HEK293T (cell line): ENCODE data around the gene BLVRB.
A peak's percentile ranks its signal among the peaks of the same experiment; 100 is the strongest.
"Not testable (repeated sequence)": the region's sequence is repeated elsewhere in the genome, so short reads cannot be mapped to it uniquely, and the experiment has no call there.

Experiments
- CTCF ChIA-PET: fragments of 350-600 bp; formaldehyde crosslinking; extraction: SDS; loops from one replicate; lab custom pipeline; 2021; ENCODE audit warnings: antibody characterized with exemption, inconsistent platforms; lab: Yijun Ruan, JAX
- POLR2A ChIA-PET: fragments of 350-600 bp; formaldehyde crosslinking; extraction: SDS; loops from one replicate; lab custom pipeline; 2020; ENCODE audit warnings: antibody characterized with exemption, inconsistent platforms; lab: Yijun Ruan, JAX
- DNase-seq: peaks from one replicate; pipeline ENCODE4 v3.0.0; 2012; ENCODE audit warnings: mixed read lengths; ENCODE audit errors: extremely low spot score
- ARNT ChIP-seq: fragments of 450-650 bp; IDR thresholded peaks from 2 replicates; pipeline ENCODE4 v1.6.1; 2017; ENCODE audit warnings: mild to moderate bottlenecking
- BHLHE40 ChIP-seq: fragments of 450-650 bp; IDR thresholded peaks from 2 replicates; pipeline ENCODE4 v1.6.1; 2016; ENCODE audit warnings: mild to moderate bottlenecking, moderate library complexity, borderline replicate concordance
- CTBP1 ChIP-seq: fragments of 450-650 bp; IDR thresholded peaks from 2 replicates; pipeline ENCODE4 v1.6.1; 2016; ENCODE audit warnings: borderline replicate concordance
- ELF4 ChIP-seq: fragments of 450-650 bp; IDR thresholded peaks from 2 replicates; pipeline ENCODE4 v1.6.1; 2017; ENCODE audit warnings: antibody characterized with exemption
- FOXA1 ChIP-seq: fragments of 450-650 bp; IDR thresholded peaks from 2 replicates; pipeline ENCODE4 v1.6.1; 2016; ENCODE audit warnings: mild to moderate bottlenecking
- FOXK2 ChIP-seq: fragments of 450-650 bp; IDR thresholded peaks from 2 replicates; pipeline ENCODE4 v1.6.1; 2016; ENCODE audit warnings: mild to moderate bottlenecking
- FOXM1 ChIP-seq: fragments of 450-650 bp; IDR thresholded peaks from 2 replicates; pipeline ENCODE4 v1.6.1; 2017; ENCODE audit warnings: mild to moderate bottlenecking, borderline replicate concordance
- HDGF ChIP-seq: fragments of 450-650 bp; IDR thresholded peaks from 2 replicates; pipeline ENCODE4 v1.6.1; 2017; ENCODE audit warnings: antibody characterized with exemption, borderline replicate concordance
- L3MBTL2 ChIP-seq: fragments of 450-650 bp; conservative IDR thresholded peaks from 2 replicates; pipeline ENCODE4 v1.6.1; 2016; ENCODE audit warnings: mild to moderate bottlenecking
- LEF1 ChIP-seq: fragments of 450-650 bp; IDR thresholded peaks from 2 replicates; pipeline ENCODE4 v1.6.1; 2017; ENCODE audit warnings: mild to moderate bottlenecking, borderline replicate concordance
- NFRKB ChIP-seq: fragments of 450-650 bp; IDR thresholded peaks from 2 replicates; pipeline ENCODE4 v1.6.1; 2016; ENCODE audit warnings: mild to moderate bottlenecking, moderate library complexity
- SP1 ChIP-seq: fragments of 450-650 bp; IDR thresholded peaks from 2 replicates; pipeline ENCODE4 v1.6.1; 2017
- SUZ12 ChIP-seq: fragments of 450-650 bp; IDR thresholded peaks from 2 replicates; pipeline ENCODE4 v1.6.1; 2016; ENCODE audit warnings: mild to moderate bottlenecking
- TARDBP ChIP-seq: fragments of 450-650 bp; IDR thresholded peaks from 2 replicates; pipeline ENCODE4 v1.6.1; 2016
- ZNF384 ChIP-seq: fragments of 450-650 bp; IDR thresholded peaks from 2 replicates; pipeline ENCODE4 v1.6.1; 2016
- TF ChIP-seq, protein P1 (sequence below): fragments of 450-650 bp; IDR thresholded peaks from 2 replicates; pipeline ENCODE4 v1.6.1; 2016

The BLVRB gene

DNA sequence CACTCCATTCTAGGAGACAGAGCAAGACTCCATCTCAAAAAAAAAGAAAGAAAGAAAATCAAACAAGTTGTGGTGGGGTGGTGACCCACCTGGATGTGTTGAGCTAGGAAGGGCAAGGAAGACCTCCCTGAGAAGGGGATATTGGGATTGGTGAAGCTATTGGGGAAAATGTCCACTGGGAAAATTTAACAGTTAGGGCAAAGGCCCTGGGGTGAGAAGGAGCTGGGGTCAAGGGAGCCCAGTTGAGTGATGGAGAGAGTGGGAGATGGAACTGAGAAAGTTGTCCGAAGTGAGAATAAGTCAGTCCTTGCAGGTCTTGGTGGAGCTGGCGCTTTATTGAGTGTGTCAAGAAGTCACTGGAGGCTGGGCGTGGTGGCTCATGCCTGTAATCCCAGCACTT is 27.3 kb downstream of the BLVRB start:
- POLR2A ChIA-PET, result interaction anchor here (0.5 to 2.8 kb wide), 3 partner anchors 12 to 21 kb away, joined by 3 to 7 read pairs (median 7); partner anchors contain the start of gene SERTAD1
- no peak for TF ChIP-seq NFRKB
- no peak for TF ChIP-seq HDGF
- TF ChIP-seq ELF4, result no peak
- TF ChIP-seq ZNF384, result no peak
- no peak for TF ChIP-seq FOXA1
- no peak for TF ChIP-seq BHLHE40
- TF ChIP-seq CTBP1, result no peak
- TF ChIP-seq SP1, result no peak
- TF ChIP-seq SUZ12, result no peak
- TF ChIP-seq FOXK2, result no peak
- no peak for TF ChIP-seq LEF1
- no peak for TF ChIP-seq FOXM1
- TF ChIP-seq TARDBP, result no peak
- no peak for TF ChIP-seq ARNT
- TF ChIP-seq, protein P1, sequence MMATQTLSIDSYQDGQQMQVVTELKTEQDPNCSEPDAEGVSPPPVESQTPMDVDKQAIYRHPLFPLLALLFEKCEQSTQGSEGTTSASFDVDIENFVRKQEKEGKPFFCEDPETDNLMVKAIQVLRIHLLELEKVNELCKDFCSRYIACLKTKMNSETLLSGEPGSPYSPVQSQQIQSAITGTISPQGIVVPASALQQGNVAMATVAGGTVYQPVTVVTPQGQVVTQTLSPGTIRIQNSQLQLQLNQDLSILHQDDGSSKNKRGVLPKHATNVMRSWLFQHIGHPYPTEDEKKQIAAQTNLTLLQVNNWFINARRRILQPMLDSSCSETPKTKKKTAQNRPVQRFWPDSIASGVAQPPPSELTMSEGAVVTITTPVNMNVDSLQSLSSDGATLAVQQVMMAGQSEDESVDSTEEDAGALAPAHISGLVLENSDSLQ, result no peak
- no peak for TF ChIP-seq L3MBTL2
- no peak for DNase-seq
- CTCF ChIA-PET, result interaction anchor here (0.7 kb wide), 1 partner anchor 18 kb away, joined by 3 read pairs; no protein-coding TSS in a partner anchor

DNA sequence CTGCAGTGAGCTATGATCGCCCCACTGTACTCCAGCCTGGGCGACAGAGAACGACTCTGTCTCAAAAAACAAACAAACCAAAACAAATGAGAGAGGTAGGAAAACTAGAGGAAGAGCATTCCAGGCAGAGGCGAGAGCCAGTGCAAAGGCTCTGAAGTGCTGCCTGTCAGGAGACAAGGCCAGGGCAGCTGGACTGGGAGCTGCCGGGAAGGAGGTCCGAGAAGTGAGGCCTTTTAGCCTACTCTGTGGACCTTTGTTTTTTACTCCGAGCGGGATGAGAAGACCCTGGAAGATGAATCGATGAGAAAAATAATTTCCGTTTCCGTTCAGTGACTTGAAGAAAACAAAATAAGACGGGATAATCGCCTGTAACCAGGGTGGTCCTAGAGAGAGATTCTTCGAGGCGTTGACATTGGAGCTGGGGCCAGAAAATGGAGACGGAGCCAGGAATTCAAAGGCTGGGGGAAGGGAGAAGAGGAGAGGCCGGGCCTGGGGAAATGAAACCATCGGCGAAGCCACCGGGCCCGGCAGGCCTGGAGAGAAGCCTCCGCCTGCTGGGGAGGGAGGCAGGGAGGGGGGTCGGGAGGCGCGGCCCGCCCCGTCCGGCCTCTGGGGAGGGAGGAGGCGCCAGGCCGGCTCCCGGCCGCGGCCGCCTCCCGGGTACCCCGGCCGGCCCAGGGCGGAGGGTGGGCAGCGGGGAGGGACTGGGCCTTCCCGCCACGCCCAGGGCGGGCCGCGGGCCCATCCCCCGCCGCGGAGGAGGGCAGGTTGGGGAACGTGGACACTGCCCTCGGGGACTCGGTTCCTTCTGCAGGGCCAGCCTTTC is 31.9 kb downstream of the BLVRB start:
- DNase-seq, result peak; percentile 79
- CTCF ChIA-PET, result interaction anchor here (0.8 to 2.0 kb wide), 2 partner anchors 13 to 31 kb away, joined by 3 to 4 read pairs; no protein-coding TSS in a partner anchor
- TF ChIP-seq TARDBP (no peak), SUZ12 (no peak), L3MBTL2 (no peak)
- TF ChIP-seq, protein P1, result peak; percentile 11; the same call in 1 of the 2 replicates
- POLR2A ChIA-PET, result interaction anchor here (0.7 to 3.6 kb wide), 11 partner anchors 9 to 85 kb away, joined by 3 to 56 read pairs (median 4); partner anchors contain the start of genes BLVRB, C19orf47, PLD3 and SERTAD3

DNA sequence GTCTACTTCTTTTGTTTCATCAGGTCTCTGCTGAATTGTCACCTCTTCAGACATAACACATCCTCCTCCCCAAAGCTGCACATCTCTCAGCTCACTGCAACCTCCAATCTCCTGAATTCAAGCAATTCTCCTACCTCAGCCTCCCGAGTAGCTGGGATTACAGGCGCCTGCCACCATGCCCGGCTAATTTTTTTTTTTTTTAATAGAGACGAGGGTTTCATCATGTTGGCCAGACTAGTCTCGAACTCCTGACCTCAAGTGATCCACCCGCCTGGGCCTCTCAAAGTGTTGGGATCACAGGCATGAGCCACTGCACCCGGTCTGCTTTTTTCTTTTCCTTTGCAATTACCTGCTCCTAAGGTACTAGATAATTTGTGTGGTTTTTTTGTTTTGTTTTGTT is 32.8 kb downstream of the BLVRB start:
- TF ChIP-seq ZNF384, result peak; percentile 67
- ChIA-PET POLR2A (interaction anchor here (0.8 to 3.6 kb wide), 7 partner anchors 8 to 85 kb away, joined by 3 to 56 read pairs (median 5); partner anchors contain the start of genes BLVRB, C19orf47, PLD3 and SERTAD3), CTCF (interaction anchor here (0.6 to 0.8 kb wide), 2 partner anchors 32 to 169 kb away, joined by 3 to 4 read pairs; no protein-coding TSS in a partner anchor)
- DNase-seq, result not testable (repeated sequence)

DNA sequence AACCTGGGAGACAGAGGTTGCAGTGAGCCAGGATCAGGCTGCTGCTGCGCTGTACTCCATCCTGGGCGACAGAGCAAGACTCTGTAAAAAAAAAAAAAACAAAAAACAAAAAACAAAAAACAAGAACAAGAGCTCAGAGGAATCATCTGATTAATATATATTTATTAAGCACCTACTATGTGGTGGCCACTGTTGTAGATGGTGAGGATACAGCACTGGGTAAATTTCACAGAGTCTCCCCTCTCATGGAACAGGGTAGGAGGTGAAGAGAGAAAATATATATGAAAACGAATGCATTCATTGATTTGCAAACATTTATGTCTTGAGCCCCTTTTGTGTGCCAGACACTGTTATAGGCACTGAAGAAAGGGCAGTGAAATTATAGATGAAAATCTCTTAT is 33.8 kb downstream of the BLVRB start:
- no peak for DNase-seq
- TF ChIP-seq, protein P1, result no peak
- no peak for TF ChIP-seq FOXA1
- TF ChIP-seq SP1, result no peak
- TF ChIP-seq ZNF384, result no peak
- no peak for TF ChIP-seq NFRKB
- TF ChIP-seq LEF1, result no peak
- no peak for TF ChIP-seq FOXM1
- no peak for TF ChIP-seq L3MBTL2
- TF ChIP-seq ARNT, result no peak
- TF ChIP-seq FOXK2, result no peak
- TF ChIP-seq HDGF, result no peak
- TF ChIP-seq TARDBP, result no peak
- no peak for TF ChIP-seq BHLHE40
- no peak for TF ChIP-seq CTBP1
- no peak for TF ChIP-seq ELF4
- TF ChIP-seq SUZ12, result no peak
- ChIA-PET CTCF (no interaction called here), POLR2A (no interaction called here)

DNA sequence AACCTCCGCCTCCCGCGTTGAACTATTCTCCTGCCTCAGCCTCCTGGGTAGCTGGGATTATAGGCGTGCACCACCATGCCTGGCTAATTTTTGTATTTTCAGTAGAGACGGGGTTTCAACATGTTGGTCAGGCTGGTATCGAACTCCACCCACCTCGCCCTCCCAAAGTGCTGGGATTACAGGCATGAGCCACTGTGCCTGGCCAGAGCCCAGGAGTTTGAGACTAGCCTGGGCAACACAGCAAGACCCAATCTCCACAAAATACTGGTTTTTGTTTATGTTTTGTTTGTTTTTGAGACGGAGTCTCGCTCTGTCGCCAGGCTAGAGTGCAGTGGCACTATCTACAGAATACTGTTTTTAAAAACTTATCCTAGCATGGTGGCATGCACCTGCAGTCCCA is 35.3 kb downstream of the BLVRB start:
- CTCF ChIA-PET, DNase-seq, POLR2A ChIA-PET: not testable (repeated sequence)

DNA sequence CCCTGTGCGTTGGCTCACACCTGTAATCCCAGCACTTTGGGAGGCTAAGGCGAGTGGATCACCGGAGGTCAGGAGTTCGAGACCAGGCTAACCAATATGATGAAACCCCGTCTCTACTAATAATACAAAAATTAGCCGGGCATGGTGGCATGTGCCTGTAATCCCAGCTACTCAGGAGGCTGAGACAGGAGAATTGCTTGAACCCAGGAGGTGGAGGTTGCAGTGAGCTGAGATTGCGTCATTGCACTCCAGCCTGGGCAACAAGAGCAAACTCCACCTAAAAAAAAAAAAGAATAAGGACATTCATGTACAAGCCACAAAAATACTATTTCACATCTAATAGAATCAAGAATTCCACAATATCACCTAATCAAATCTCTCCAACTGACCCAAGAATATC is 37.3 kb downstream of the BLVRB start:
- POLR2A ChIA-PET, result interaction anchor here (2.6 kb wide), 1 partner anchor 14 kb away, joined by 51 read pairs; the partner anchor contains the start of gene SERTAD3
- DNase-seq, result not testable (repeated sequence)
- CTCF ChIA-PET, result interaction anchor here (0.6 kb wide), 1 partner anchor 96 kb away, joined by 3 read pairs; no protein-coding TSS in a partner anchor
